Duodenal mucosa (tissue), 2 donors: Measurements from ENCODE around the gene TPPP3.

ENCODE experiments used
- H3K27ac ChIP-seq: one replicate; pipeline ENCODE4 v1.7.0; 2013; ENCODE audit warnings: low read depth, low read length
- H3K27me3 ChIP-seq, 2 donors: one replicate each; pipeline ENCODE4 v1.7.0; 2013; ENCODE audit warnings: low read length in 2 of 2, control low read depth in 1 of 2; ENCODE audit not compliant: insufficient read depth in 2 of 2, control insufficient read depth in 1 of 2
- H3K36me3 ChIP-seq, 2 donors: one replicate each; pipeline ENCODE4 v1.7.0; 2013; ENCODE audit warnings: low read length in 2 of 2, control low read depth in 1 of 2; ENCODE audit not compliant: insufficient read depth in 2 of 2, control insufficient read depth in 1 of 2
- H3K4me1 ChIP-seq, 2 donors: one replicate each; pipeline ENCODE4 v1.7.0; 2013; ENCODE audit warnings: low read length in 2 of 2, control low read depth in 1 of 2; ENCODE audit not compliant: insufficient read depth in 2 of 2, control insufficient read depth in 1 of 2
- H3K4me3 ChIP-seq, 2 donors: one replicate each; pipeline ENCODE4 v1.7.0; 2013; ENCODE audit warnings: low read length in 2 of 2, low read depth in 1 of 2
- H3K9ac ChIP-seq, 2 donors: one replicate each; pipeline ENCODE4 v1.7.0; 2013; ENCODE audit warnings: low read length in 2 of 2, low read depth in 1 of 2
- H3K9me3 ChIP-seq, 2 donors: one replicate each; pipeline ENCODE4 v1.7.0; 2013; ENCODE audit warnings: low read length in 2 of 2, control low read depth in 1 of 2; ENCODE audit not compliant: control insufficient read depth in 1 of 2

Gene TPPP3

GRCh38 chr16:67426022-67426421 is 32.7 kb upstream of the TPPP3 start:
- H3K27ac ChIP-seq = no peak overlapping the region

DNA sequence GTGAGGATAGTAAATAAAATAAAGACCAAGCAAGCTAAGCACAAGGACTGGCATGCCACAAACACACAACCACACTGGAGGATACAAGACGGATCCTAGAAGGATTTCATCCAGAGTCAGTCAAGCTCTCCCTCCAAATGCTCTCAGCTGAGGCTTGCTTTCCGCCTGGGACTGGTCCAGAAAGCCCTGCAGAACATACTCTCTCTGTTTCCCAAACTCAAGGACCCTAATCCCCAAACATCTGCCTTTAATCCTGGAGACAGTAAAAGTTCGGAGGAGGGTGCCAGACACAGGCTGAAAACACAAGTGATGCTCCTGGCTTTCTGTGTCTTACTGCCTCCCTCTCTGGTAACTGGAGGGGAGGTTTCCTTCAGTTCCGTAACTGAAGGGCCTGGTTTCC is 32.3 kb upstream of the TPPP3 start:
- Histone ChIP-seq H3K27me3 (peaks cover 8 to 14% of the 10 kb centered on the region in 2 donors), H3K36me3 (no peaks in the 10 kb centered on the region), H3K4me3 (no peak overlapping the region), H3K4me1 (peaks cover 19 to 23% of the 10 kb centered on the region in 2 donors), H3K9me3 (no peaks in the 10 kb centered on the region), H3K9ac (no peak overlapping the region), H3K27ac (no peak overlapping the region)

More at GRCh38 chr16:67426022-67426421, 32.7 kb upstream of the TPPP3 start:
- H3K9me3 ChIP-seq = no peaks in the 10 kb centered on the region
- peaks cover 8 to 14% of the 10 kb centered on the region in 2 donors for H3K27me3 ChIP-seq
- H3K4me1 ChIP-seq = peaks cover 19 to 23% of the 10 kb centered on the region in 2 donors
- H3K36me3 ChIP-seq = no peaks in the 10 kb centered on the region
- no peak overlapping the region for H3K9ac ChIP-seq
- no peak overlapping the region for H3K4me3 ChIP-seq

- H3K27me3 ChIP-seq = peaks cover 8 to 14% of the 10 kb centered on the region in 2 donors
- no peak overlapping the region for H3K9ac ChIP-seq
- H3K36me3 ChIP-seq = no peaks in the 10 kb centered on the region
- H3K9me3 ChIP-seq = no peaks in the 10 kb centered on the region
- H3K27ac ChIP-seq = no peak overlapping the region
- H3K4me3 ChIP-seq = no peak overlapping the region
- H3K4me1 ChIP-seq = peaks cover 18 to 19% of the 10 kb centered on the region in 2 donors
Observed at GRCh38 chr16:67425061-67425460, 31.8 kb upstream of the TPPP3 start.

GRCh38 chr16:67424261-67424615 is 30.9 kb upstream of the TPPP3 start:
- Histone ChIP-seq H3K27ac (no peak overlapping the region), H3K9me3 (no peaks in the 10 kb centered on the region), H3K27me3 (peaks cover 8 to 14% of the 10 kb centered on the region in 2 donors), H3K36me3 (no peaks in the 10 kb centered on the region), H3K4me3 (no peak overlapping the region), H3K9ac (no peak overlapping the region), H3K4me1 (peaks cover 12 to 16% of the 10 kb centered on the region in 2 donors)

DNA sequence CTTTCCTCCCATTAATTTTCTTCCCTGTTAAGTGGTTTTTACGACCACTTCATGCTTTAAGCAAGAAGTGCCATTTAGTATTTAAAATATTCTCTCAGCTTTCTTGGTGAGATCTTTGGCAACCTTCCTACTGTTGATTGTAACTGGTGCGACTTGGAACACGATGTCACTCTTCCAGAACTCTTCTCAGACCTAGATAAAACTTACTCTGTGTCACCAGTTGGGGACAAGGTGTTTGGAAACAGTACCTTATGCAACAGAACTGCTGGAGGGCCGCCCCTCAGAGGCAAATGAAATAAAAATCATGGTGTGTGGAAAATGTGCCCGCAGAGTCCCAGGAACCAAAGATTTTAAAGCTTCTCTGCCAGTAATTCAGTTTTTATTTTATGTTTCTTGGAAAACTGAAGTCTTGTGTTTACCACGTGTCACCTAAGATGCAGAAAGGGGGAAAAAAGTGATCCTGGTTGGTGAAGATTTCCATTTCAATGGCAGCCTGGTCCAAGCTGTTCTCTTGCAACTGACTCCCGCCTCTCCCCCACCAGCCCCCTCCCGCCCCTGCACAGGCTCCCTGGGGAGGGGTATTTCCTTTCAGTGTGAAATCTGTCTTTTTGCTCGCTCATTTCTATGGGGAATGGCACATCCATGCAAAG is 30.4 kb upstream of the TPPP3 start:
- Histone ChIP-seq H3K9ac (no peak overlapping the region), H3K4me3 (no peak overlapping the region), H3K27me3 (peaks cover 8 to 14% of the 10 kb centered on the region in 2 donors), H3K4me1 (peaks cover 7 to 11% of the 10 kb centered on the region in 2 donors), H3K27ac (no peak overlapping the region), H3K9me3 (no peaks in the 10 kb centered on the region), H3K36me3 (no peaks in the 10 kb centered on the region)

- H3K36me3 ChIP-seq = no peaks in the 10 kb centered on the region
- H3K27ac ChIP-seq = no peak overlapping the region
- H3K27me3 ChIP-seq = peaks cover 8 to 14% of the 10 kb centered on the region in 2 donors
- peaks cover 0 to 4% of the 10 kb centered on the region in 2 donors for H3K4me1 ChIP-seq
- no peak overlapping the region for H3K9ac ChIP-seq
- no peaks in the 10 kb centered on the region for H3K9me3 ChIP-seq
- no peak overlapping the region for H3K4me3 ChIP-seq
Observed at GRCh38 chr16:67423015-67423414, 29.7 kb upstream of the TPPP3 start.

DNA sequence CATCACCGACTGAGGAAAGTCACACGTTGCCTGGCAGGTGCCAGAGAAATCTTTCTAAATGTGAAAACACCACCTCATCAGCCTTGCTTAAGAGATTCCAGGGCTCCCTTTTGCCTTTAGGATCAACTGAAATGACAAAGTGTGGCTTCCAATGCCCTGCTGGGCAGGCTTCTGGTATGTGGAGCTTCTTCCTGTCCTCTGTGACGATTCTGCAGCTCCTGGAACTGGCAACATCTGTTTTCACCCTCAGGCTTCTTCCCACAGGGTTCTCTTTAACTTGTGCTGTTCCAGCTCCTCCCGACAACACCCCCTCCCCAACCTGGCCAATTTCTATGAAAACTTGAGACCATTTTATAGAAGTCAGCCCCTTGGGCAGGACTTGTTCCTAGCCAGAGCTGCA is 27.7 kb upstream of the TPPP3 start:
- Histone ChIP-seq H3K27ac (no peak overlapping the region), H3K27me3 (peaks cover 8 to 14% of the 10 kb centered on the region in 2 donors), H3K4me3 (no peak overlapping the region), H3K9me3 (no peaks in the 10 kb centered on the region), H3K4me1 (peaks cover 0 to 7% of the 10 kb centered on the region in 2 donors), H3K36me3 (no peaks in the 10 kb centered on the region), H3K9ac (no peak overlapping the region)

- H3K27me3 ChIP-seq = peaks cover 5 to 8% of the 10 kb centered on the region in 2 donors
- H3K9ac ChIP-seq = no peak overlapping the region
- H3K36me3 ChIP-seq = no peaks in the 10 kb centered on the region
- H3K4me3 ChIP-seq = no peak overlapping the region
- H3K4me1 ChIP-seq = peaks cover 0 to 7% of the 10 kb centered on the region in 2 donors
- no peak overlapping the region for H3K27ac ChIP-seq
- no peaks in the 10 kb centered on the region for H3K9me3 ChIP-seq
Observed at GRCh38 chr16:67419931-67420330, 26.6 kb upstream of the TPPP3 start.

DNA sequence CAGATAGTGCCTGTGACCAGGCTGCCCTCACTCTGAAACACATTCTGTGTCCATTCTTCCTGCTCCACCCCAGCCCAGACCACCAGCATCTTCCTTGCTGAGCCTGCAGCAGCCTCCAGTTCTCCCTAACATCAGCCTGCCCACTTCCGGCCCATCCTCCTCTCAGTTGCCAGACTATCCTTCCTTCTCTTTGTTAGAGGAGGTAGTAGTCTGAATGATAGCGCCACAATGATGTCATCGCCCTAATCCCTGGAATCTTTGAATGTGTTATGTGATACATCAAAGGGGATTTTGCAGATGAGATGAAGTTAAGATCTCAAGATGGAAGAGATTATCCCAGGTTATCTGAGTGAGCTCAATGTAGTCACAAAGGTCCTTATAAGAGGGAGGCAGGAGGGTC is 26.2 kb upstream of the TPPP3 start:
- Histone ChIP-seq H3K27ac (no peak overlapping the region), H3K27me3 (peaks cover under 1 to 3% of the 10 kb centered on the region in 2 donors), H3K4me3 (no peak overlapping the region), H3K36me3 (no peaks in the 10 kb centered on the region), H3K9ac (no peak overlapping the region), H3K4me1 (peaks cover 0 to 7% of the 10 kb centered on the region in 2 donors), H3K9me3 (no peaks in the 10 kb centered on the region)

DNA sequence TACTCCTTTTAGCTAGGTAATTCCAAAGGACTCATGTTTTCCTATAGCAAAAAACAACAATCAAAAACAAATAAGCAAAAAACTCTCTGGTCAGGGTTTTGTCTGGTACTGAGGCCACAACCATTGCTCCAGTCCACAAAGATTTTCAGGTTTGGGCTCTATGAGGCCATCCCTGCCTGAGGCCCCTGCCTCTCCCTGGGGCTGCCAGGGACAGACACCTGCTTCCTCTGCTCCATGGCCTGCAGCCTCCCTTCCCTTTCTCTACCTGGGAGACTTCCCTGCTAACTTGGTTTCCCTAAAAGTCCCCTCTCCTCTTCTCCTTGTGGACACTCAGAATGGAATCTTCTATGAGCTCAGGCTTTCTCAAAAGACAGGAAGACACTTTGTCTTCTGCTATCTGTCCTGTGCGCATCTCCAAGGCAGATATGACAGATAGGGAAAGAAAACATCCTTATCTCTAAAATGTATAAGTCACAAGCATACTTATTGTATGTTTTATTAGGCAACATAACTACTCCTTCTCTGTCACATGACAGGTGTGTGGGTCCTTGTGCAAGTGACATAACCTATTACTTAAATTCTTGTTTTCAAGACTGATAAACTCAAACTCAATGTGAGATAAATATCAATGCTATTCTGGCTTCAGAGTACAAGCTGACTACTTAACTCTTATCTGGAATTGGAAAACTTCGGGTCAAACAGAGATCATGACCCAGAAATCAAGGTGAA is 24.2 kb upstream of the TPPP3 start:
- H3K4me3 ChIP-seq = no peak overlapping the region
- H3K36me3 ChIP-seq = no peaks in the 10 kb centered on the region
- no peak overlapping the region for H3K27ac ChIP-seq
- H3K27me3 ChIP-seq = no peaks in the 10 kb centered on the region
- no peak overlapping the region for H3K9ac ChIP-seq
- H3K4me1 ChIP-seq = peaks cover 6 to 12% of the 10 kb centered on the region in 2 donors
- no peaks in the 10 kb centered on the region for H3K9me3 ChIP-seq
